Measurements from ENCODE around the gene MYH15.

- TF ChIP-seq CTCF (conservative IDR thresholded peaks at IDR 0.05 in 1 of 2, IDR thresholded peaks at IDR 0.05 in 1 of 2; ENCODE audit: extremely low read depth in 1 of 2, insufficient read depth in 1 of 2, low read depth in 1 of 2, low read length in 2 of 2) (no peak), EZH2 (IDR thresholded peaks at IDR 0.05; ENCODE audit: borderline replicate concordance, low read length) (no peak)
Measured at GRCh38 chr3:108333961-108334360, 176.4 kb downstream of the MYH15 start.

Measured in mammary epithelial cell (primary cell).